Large intestine (tissue), 3 donors: Measurements from ENCODE around the gene C11orf65. TPM values are rescaled to one million over a fixed set of nuclear protein-coding genes. Genes with fewer than 3 reads are reported as not detected.
"Not testable (repeated sequence)": the region's sequence is repeated elsewhere in the genome, so short reads cannot be mapped to it uniquely, and the experiment has no call there.

Source experiments
- DNase-seq, 2 donors: peaks; one replicate each; pipeline versions ENCODE4 v3.0.0 to v3.0.0-alpha.2; 2013
- H3K27ac ChIP-seq: one replicate; pipeline ENCODE4 v1.5.1; 2013; ENCODE audit warnings: low read length
- H3K27me3 ChIP-seq: 2 replicates; pipeline ENCODE4 v1.6.1; 2013; ENCODE audit warnings: low read length; ENCODE audit not compliant: control insufficient read depth, insufficient read depth
- H3K36me3 ChIP-seq: 2 replicates; pipeline ENCODE4 v1.6.1; 2013; ENCODE audit warnings: low read length; ENCODE audit not compliant: control insufficient read depth, insufficient read depth
- H3K4me1 ChIP-seq: one replicate; pipeline ENCODE4 v1.6.1; 2013; ENCODE audit warnings: low read length; ENCODE audit not compliant: control insufficient read depth, insufficient read depth
- H3K4me3 ChIP-seq: one replicate; pipeline ENCODE4 v1.5.1; 2013; ENCODE audit warnings: low read length
- H3K9me3 ChIP-seq: one replicate; pipeline ENCODE4 v1.6.1; 2013; ENCODE audit warnings: mild to moderate bottlenecking, low read depth, low read length, moderate library complexity; ENCODE audit not compliant: control insufficient read depth
- whole genome bisulfite sequencing: methylation state at CpG from one replicate; pipeline ENCODE4 v1.1.5; 2013; ENCODE audit warnings: low lambda C conversion rate; ENCODE audit not compliant: insufficient coverage; 5-methylcytosine and 5-hydroxymethylcytosine counted together
- polyA plus RNA-seq: library from polyadenylated mRNA; unstranded; fragments of 120-200 nt; gene quantifications from one replicate; pipeline ENCODE4 v1.2.1, GENCODE V29; 2013

C11orf65 gene
- polyA plus RNA-seq, 1 donor: 1.1 TPM

DNA sequence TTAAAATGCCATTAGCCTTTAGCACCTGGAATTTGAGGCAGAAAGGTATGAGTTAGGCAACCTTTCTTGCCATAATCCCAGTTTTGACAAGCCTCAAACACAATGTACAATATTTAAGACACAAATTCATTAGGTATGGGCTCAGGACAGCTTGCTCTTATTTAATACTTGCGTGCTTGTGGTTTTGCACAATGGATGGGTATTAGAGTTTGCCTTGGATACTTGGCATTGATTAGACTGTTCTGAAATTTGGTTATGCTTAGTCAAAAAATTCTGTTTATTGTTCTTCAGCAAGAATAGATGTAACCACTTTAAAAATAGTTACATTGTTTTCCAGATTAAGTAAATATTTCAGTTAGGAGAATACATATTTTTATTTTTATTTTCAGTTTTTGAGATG lies 5.4 kb upstream of the C11orf65 start:
- Histone ChIP-seq H3K27me3 (no peaks in the 10 kb centered on the region), H3K27ac (no peak overlapping the region), H3K4me3 (no peak overlapping the region), H3K4me1 (peaks cover 3% of the 10 kb centered on the region), H3K36me3 (peaks cover 12% of the 10 kb centered on the region), H3K9me3 (no peaks in the 10 kb centered on the region)
- WGBS: no CpG with 5 or more reads among the region's 1 CpG
- no peak for DNase-seq

DNA sequence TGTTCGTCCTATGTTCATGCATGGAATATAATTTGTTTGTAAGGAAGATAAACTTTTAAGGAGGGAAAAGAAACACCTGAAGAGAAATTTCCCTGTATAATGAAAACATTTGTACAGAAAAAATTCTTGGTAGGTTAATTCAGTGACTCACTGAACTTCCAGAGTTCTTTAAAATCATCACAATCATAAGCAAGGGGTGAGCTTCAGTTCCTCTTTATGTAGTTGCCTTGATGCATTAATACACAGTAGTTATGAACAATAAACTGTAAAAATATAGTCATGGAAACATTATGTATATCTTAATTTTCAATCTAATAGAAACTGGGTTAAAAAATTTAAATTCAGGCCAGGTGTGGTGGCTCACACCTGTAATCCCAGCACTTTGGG lies 1.1 kb upstream of the C11orf65 start:
- H3K27ac ChIP-seq: no peak overlapping the region
- H3K4me1 ChIP-seq: peaks cover 4% of the 10 kb centered on the region
- no peaks in the 10 kb centered on the region for H3K36me3 ChIP-seq
- DNase-seq: no peak
- H3K9me3 ChIP-seq: no peaks in the 10 kb centered on the region
- no CpG with 5 or more reads among the region's 1 CpG for WGBS
- no peaks in the 10 kb centered on the region for H3K27me3 ChIP-seq
- no peak overlapping the region for H3K4me3 ChIP-seq

DNA sequence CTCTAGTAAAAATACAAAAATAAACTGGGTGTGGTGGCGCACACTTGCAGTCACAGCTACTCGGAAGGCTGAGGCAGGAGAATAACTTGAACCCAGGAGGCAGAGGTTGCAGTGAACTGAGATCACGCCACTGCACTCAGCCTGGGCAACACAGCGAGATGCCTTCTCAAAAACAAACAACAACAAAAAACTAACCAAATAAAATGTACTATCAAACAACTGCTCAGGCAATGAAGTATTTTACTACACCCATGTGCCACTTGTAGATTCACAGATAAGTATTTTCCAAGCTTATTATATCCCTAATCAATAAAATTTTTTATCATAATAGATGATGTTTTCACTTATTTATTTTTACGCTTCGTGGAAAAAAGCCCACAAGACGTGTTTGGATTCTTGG lies 924 bp downstream of the C11orf65 start:
- H3K27ac ChIP-seq: peak overlapping the region; percentile 100
- H3K36me3 ChIP-seq: no peaks in the 10 kb centered on the region
- peak overlapping the region; percentile 88 for H3K4me3 ChIP-seq
- no peaks in the 10 kb centered on the region for H3K9me3 ChIP-seq
- no peaks in the 10 kb centered on the region for H3K27me3 ChIP-seq
- peaks cover 4% of the 10 kb centered on the region for H3K4me1 ChIP-seq
- 40% methylated on average over 1 of the region's 7 CpGs for WGBS
- no peak for DNase-seq

DNA sequence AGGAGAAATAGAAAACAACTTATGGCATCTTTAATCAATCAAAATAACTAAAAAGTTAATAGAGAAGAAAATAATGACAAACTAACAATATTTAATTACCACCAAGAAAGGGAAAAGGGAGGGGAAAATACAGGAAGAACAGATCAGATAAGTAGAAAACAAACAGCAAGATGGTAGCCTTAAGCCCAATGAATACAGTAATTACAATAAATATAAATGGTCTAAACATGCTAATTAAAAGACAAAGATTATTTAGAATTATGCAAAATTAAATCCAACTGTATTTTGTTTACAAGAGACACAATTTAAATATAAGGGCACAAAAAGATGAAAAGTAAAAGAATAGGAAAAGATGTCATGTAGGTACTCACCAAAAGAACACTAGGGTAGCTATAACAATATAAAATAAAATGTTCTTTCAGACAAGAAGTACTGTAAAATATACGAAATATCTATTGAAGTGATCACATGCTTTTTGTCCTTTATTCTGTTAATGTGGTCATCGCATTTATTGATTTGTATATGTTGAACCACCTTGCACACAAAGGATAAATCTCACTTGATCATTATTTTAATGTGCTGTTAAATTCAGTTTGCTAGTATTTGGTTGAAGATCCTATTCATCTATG lies 14.0 kb downstream of the C11orf65 start:
- Histone ChIP-seq H3K9me3 (peaks cover 5% of the 10 kb centered on the region), H3K27ac (no peak overlapping the region), H3K4me1 (no peaks in the 10 kb centered on the region), H3K4me3 (no peak overlapping the region), H3K27me3 (no peaks in the 10 kb centered on the region), H3K36me3 (no peaks in the 10 kb centered on the region)
- no CpG with 5 or more reads among the region's 2 CpGs for WGBS
- no peak for DNase-seq

DNA sequence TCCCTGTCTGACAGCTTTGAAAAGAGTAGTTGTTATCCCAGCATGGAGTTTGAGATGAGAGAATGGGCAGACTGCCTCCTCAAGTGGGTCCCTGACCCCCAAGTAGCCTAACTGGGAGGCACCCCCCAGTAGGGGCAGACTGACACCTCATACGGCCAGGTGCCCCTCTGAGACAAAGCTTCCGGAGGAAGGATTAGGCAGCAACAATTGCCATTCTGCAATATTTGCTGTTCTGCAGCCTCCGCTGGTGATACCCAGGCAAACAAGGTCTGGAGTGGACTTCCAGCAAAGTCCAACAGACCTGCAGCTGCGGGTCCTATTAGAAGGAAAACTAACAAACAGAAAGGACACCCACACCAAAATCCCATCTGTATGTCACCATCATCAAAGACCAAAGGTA lies 25.9 kb downstream of the C11orf65 start:
- H3K4me3 ChIP-seq, H3K27me3 ChIP-seq, H3K27ac ChIP-seq, DNase-seq, H3K36me3 ChIP-seq, H3K9me3 ChIP-seq, H3K4me1 ChIP-seq: not testable (repeated sequence)
- WGBS: no CpG with 5 or more reads among the region's 4 CpGs

DNA sequence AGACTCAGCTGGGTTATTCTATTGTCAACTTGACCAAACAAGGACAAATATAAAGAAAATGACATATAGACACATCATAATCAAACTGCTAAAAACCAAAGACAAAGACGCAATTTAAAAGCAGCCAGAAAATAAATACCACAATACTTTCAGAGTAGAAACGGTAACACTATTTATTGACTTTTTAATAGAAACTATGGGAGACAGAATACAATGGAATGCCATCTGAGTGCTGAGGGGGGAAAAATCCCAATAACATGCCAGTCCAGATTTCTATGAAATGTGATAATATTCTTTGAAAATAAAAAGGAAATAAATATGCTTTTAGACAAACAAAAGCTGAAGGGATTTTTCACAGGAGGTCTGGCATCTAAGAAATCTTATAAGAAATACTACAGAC lies 30.7 kb downstream of the C11orf65 start:
- H3K4me3 ChIP-seq: no peak overlapping the region
- no peak overlapping the region for H3K27ac ChIP-seq
- 100% methylated on average over 1 of the region's 2 CpGs for WGBS
- H3K27me3 ChIP-seq: no peaks in the 10 kb centered on the region
- H3K9me3 ChIP-seq: peaks cover 8% of the 10 kb centered on the region
- no peak for DNase-seq
- no peaks in the 10 kb centered on the region for H3K36me3 ChIP-seq
- H3K4me1 ChIP-seq: no peaks in the 10 kb centered on the region

DNA sequence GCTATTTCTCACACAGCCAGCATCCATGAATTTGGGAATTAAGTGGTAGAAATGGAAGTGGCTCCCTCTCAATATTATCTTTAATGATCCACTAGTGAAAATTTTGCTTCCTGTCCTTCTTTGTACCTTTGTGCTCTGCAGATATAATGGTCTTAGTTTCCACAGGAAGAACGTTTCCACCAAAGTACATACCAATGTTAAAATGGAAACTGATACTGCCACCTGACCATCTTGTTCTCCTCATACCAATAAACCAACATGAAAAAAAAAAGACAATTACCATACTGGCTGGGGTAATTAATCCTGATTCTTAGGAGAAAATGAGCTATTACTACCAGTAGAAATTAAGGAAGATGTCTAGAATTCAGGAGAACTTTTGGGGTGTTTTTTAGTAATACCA lies 32.3 kb downstream of the C11orf65 start:
- Histone ChIP-seq H3K4me3 (no peak overlapping the region), H3K36me3 (no peaks in the 10 kb centered on the region), H3K9me3 (peaks cover 8% of the 10 kb centered on the region), H3K4me1 (no peaks in the 10 kb centered on the region), H3K27ac (no peak overlapping the region), H3K27me3 (no peaks in the 10 kb centered on the region)
- DNase-seq: no peak
- WGBS: no CpG with 5 or more reads among the region's 1 CpG

DNA sequence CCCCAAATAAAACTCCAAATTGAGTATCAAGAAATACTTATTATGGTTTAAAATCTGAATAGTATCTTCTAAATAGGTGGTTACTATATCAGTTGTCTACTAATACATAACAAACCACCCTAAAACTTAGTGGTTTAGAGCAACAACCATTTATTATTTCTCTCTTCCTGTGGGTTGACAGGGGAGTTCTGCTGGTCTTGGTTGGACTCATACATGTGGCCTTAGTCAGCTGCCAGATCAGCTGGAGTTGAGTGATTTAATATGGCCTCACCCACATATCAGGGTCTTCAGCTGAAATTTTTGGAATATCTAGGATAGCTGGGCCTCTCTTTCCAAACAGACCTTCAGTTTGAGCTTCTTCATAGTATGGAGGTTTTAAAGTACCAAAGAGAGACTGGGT lies 34.5 kb downstream of the C11orf65 start:
- no peak for DNase-seq
- peaks cover 8% of the 10 kb centered on the region for H3K9me3 ChIP-seq
- no peaks in the 10 kb centered on the region for H3K36me3 ChIP-seq
- no peaks in the 10 kb centered on the region for H3K4me1 ChIP-seq
- H3K27ac ChIP-seq: no peak overlapping the region
- H3K4me3 ChIP-seq: no peak overlapping the region
- no peaks in the 10 kb centered on the region for H3K27me3 ChIP-seq

DNA sequence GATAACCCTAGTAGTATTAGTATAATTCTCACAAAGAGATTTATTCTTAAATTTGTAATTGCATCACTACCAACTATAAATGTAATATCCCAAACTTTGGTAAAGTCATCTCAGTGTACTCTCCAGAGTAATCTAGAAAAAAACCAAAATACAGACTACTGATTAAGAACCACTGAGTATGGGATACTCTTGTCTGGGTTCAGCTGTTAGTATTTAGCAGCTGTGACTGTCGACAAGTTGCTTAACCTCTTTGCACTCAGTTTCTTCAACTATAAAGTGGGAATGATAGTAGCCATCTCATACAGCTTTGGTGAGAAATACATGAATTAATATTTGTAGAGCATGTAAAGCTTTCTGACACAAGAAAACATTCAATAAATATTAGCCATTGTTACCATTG lies 35.3 kb downstream of the C11orf65 start:
- Histone ChIP-seq H3K4me3 (no peak overlapping the region), H3K9me3 (peaks cover 5% of the 10 kb centered on the region), H3K27ac (no peak overlapping the region), H3K27me3 (no peaks in the 10 kb centered on the region), H3K36me3 (no peaks in the 10 kb centered on the region), H3K4me1 (no peaks in the 10 kb centered on the region)
- WGBS: no CpG with 5 or more reads among the region's 1 CpG
- DNase-seq: no peak

DNA sequence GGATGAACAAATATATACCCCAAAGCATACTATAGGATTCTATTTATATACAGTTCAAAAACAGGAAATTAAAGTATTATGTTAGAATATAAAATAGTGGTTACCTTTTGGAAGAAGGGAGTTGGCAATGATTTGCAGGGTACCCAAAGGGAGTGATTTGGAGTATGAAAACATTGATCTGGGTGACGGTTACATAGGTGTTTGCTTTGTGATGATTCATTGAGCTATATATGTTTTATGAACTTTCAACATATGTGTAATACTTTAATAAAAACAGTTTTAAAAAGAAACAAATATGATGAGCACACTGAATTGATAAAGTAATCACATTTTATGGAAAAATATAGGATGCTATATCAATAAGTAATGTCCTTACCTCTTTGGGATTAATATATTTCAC lies 36.0 kb downstream of the C11orf65 start:
- WGBS: 67% methylated on average over 1 of the region's 1 CpG
- no peak overlapping the region for H3K4me3 ChIP-seq
- DNase-seq: no peak

DNA sequence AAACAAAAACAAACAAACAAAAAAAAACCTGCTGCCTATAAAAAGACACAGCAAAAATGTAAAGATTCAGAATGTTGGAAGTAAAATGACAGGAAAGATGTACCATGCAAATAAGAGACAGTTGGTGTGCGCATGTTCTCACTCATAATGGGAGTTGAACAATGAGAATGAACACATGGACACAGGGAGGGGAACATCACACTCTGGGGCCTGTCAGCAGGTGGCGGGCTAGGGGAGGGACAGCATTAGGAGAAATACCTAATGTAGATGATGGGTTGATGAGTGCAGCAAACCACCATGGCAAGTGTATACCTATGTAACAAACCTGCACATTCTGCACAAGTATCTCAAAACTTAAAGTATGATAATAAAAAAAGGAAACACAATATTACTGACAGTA lies 49.8 kb downstream of the C11orf65 start:
- not testable (repeated sequence) for DNase-seq, H3K4me1 ChIP-seq, H3K27ac ChIP-seq, H3K9me3 ChIP-seq, H3K4me3 ChIP-seq, H3K36me3 ChIP-seq, H3K27me3 ChIP-seq
- WGBS: no CpG with 5 or more reads among the region's 2 CpGs

More for the DNA sequence above, 36.0 kb downstream of the C11orf65 start:
- Histone ChIP-seq H3K4me1 (no peaks in the 10 kb centered on the region), H3K27ac (no peak overlapping the region), H3K9me3 (peaks cover 4% of the 10 kb centered on the region), H3K36me3 (no peaks in the 10 kb centered on the region), H3K27me3 (no peaks in the 10 kb centered on the region)
